Peyer's patch (tissue), 4 donors: ENCODE data around the gene SRRT.

Source experiments
- POLR2A ChIP-seq, 2 donors: fragments of 450-650 bp; IDR thresholded peaks; one replicate each; pipeline ENCODE4 v1.5.1; 2017; ENCODE audit warnings: antibody characterized with exemption in 2 of 2, mild to moderate bottlenecking in 2 of 2, moderate library complexity in 2 of 2
- TF ChIP-seq, protein P1 (sequence below), 6 experiments: fragments of 450-650 bp in 4 of 6; fragments of 200-600 bp in 2 of 6; sonication (generic) in 1 of 6; IDR thresholded peaks; one replicate each; pipeline ENCODE4 v1.5.1; 2017 to 2019; ENCODE audit warnings: antibody characterized with exemption in 6 of 6, mild to moderate bottlenecking in 3 of 6, moderate library complexity in 1 of 6

DNA sequence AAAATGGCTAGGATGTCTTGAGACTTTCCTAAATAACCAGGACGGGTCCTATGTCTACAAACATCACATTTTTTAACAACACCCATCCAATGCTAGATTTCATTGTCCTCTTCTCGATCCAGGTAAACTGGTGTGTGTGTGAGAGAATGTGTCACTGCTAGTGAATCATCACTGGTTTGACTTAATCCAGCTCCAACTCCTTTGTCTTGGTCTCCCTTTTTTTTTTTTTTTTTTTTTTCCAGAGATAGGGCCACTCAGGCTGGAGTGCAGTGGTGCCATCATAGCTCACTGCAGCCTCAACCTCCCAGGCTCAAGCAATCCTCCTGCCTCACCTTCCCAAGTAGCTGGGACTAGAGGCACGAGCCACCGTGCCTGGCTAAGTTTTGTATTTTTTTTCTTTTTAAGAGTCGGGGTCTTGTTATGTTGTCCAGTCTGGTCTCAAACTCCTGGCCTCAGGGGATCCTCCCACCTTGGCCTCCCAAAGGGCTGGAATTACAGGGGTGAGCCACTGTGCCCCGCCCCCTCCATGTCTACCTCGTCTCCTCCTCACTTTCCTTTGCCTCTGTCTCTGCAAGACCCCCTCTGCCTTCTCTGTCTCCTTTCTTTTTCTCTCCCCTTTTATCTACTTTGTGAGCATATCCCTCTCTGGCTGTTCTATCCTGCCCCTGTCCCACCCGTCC is 16.8 kb downstream of the SRRT start:
- TF ChIP-seq, protein P1, sequence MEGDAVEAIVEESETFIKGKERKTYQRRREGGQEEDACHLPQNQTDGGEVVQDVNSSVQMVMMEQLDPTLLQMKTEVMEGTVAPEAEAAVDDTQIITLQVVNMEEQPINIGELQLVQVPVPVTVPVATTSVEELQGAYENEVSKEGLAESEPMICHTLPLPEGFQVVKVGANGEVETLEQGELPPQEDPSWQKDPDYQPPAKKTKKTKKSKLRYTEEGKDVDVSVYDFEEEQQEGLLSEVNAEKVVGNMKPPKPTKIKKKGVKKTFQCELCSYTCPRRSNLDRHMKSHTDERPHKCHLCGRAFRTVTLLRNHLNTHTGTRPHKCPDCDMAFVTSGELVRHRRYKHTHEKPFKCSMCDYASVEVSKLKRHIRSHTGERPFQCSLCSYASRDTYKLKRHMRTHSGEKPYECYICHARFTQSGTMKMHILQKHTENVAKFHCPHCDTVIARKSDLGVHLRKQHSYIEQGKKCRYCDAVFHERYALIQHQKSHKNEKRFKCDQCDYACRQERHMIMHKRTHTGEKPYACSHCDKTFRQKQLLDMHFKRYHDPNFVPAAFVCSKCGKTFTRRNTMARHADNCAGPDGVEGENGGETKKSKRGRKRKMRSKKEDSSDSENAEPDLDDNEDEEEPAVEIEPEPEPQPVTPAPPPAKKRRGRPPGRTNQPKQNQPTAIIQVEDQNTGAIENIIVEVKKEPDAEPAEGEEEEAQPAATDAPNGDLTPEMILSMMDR (IDR thresholded peaks at IDR 0.05): no peak
- TF ChIP-seq POLR2A (IDR thresholded peaks at IDR 0.05): no peak
